ENCODE results near the gene KDSR. TPM values are rescaled to one million over a fixed set of nuclear protein-coding genes. Genes with fewer than 3 reads are reported as not detected.
"Not testable (repeated sequence)": the region's sequence is repeated elsewhere in the genome, so short reads cannot be mapped to it uniquely, and the experiment has no call there.

The KDSR gene
- polyA plus RNA-seq, 1 donor, result 22.7 TPM

DNA sequence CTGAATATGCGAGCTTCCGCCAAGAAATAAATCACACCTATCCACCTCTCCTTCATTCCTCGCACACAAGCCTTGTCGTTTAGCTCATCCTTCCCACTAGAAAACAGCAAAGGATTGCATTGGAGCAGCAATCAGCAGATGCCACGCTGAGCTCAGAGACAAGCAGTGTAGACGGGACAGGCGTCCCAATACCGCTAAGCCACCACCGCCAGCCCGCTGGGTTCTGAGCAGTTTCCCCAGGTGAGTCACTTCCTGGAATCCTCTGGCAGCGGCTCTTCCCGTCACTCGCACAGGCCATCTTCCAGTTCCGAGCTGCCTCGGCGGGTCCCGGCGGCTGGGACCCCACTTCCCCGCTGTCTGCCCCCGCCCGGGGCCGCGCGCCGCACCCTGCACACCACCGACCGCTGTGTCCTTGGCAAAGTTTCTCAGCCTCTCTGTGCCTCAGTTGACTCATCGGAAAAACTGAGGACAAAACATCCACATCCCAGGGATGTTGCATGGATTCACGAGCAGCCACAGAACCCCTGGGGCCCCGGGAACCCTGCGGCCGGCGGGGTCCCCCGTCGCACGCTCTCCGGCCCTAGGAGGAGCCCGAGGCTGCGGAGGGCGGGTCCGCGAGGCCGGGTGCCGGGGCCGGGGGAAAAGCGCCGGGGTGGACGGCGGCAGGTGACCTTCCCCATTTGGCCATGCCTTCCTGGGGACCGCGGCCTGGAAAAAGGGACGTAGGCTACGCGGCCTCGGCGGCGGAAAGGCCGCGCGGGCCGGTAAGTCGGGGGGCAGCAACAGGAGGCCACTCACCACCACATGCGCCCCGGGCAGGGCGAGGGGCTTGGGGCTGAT is 573 bp downstream of the KDSR start:
- DNase-seq (ENCODE audit: low read depth), result no peak

- no peak for DNase-seq (ENCODE audit: low read depth)
These were observed 1.2 kb downstream of the KDSR start for GRCh38 chr18:63365876-63366212.

GRCh38 chr18:63363951-63364350 is 3.1 kb downstream of the KDSR start:
- no peak for DNase-seq (ENCODE audit: low read depth)

DNA sequence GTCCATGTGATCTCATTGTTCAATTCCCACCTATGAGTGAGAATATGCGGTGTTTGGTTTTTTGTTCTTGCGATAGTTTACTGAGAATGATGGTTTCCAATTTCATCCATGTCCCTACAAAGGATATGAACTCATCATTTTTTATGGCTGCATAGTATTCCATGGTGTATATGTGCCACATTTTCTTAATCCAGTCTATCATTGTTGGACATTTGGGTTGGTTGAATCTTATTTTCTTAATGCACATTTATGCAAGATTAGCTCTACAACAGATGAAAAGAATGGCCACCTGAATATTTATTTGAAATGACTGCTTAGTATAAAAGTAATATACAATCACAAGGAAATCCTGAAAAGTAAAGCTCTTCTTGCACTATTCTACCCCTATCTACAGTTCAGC is 3.6 kb downstream of the KDSR start:
- not testable (repeated sequence) for DNase-seq (ENCODE audit: low read depth)

DNA sequence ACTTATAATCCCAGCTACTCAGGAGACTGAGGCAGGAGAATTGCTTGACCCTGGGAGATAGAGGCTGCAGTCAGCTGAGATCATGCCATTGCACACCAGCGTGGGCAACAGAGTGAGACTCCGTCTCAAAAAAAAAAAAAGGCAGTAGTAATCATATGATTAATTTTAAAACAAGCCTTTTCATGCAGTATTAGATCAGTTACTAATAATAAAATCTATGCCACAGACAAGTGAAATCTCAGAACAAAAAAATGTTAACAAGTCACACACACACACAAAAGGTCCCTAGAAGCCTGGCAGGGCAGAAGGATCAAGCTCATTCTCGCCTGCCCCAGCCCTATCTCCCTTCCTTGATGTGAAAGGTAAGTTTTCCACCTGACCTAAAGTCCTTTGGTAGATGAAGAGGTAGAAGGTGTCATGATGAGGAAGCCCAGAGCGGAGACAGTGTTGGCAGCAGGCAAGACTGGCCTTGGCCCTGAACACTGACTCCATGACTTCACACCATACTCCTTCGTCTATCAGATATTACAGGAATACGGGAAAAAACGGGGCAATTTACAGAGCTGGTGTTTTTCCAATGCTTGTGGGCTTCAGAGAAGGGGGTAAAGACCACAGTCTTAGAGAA is 10.6 kb downstream of the KDSR start:
- DNase-seq (ENCODE audit: low read depth), result no peak

- no peak for DNase-seq (ENCODE audit: low read depth)
These were observed 16.8 kb downstream of the KDSR start for GRCh38 chr18:63350230-63350629.

- no peak for DNase-seq (ENCODE audit: low read depth)
These were observed 18.4 kb downstream of the KDSR start for GRCh38 chr18:63348508-63349136.

DNA sequence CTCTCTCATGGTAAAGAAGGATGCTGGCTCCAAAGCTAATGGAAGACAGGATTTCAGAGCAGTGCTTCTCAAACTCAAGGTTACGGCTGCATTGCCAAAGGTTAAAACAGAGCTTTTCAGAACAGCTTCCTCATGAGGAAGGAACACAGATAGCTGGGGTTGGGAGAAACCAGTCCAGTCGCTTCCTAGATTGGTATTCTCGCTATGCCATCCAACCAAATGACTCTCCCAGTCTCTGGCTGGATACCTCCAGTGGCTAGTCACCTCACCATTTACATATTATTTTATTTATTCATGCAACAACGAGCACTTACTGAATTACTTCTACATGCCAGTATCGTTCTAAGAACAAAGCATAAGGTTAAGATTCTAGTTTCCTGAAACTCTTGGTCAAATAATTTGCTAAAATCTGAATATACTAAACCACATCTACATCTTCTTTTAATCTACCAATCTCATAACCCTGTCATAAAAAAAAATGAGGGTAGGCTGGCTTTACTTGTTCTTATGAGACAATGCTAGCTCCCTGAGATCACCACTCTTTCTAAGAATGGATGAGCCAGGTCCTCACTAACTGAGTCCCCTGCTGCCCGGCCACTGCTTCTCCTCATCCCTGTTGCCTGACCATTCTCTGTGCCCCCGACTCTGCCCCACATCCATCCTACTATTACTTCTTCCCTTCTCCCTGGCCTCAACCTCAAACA is 20.4 kb downstream of the KDSR start:
- DNase-seq (ENCODE audit: low read depth), result no peak

DNA sequence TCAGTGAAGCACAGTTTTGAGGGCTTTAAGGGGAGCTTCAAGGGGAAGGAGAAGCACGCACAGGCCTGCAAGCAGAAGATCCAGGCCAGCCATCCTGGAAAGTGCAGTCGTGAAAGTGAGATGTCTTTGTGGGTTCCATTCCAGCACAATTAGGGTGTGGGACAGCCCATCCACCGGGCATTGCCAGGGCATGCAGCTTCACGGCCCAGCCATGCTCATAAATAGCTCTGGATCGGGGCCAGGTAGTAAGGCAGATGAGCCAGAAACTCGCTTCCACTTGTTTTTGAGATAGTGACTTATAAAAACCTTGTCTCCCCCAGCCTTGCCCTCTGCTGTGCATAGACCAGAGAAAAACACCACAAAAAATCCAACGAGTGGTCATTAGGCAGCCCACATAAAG is 21.0 kb downstream of the KDSR start:
- no peak for DNase-seq (ENCODE audit: low read depth)

DNA sequence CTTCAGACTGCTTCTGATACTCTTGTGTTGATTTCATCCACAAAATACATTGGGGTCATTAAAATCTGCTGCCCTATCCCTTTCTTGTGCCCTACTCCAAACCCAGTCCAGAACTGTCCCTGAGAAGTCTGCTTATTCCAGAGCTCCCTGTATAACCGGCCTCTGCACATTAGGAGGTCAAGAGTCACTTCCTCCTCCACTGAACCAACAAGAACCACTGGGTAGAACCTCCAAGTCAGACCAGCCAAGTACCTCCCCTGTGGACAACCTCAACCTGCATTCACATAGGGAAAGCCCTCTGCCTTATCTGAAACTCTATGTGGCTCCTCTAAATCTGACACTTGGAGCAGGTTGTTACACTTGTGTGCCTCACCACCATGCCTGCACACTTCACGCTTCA is 22.1 kb downstream of the KDSR start:
- no peak for DNase-seq (ENCODE audit: low read depth)

GRCh38 chr18:63344263-63344662 is 22.7 kb downstream of the KDSR start:
- no peak for DNase-seq (ENCODE audit: low read depth)

DNA sequence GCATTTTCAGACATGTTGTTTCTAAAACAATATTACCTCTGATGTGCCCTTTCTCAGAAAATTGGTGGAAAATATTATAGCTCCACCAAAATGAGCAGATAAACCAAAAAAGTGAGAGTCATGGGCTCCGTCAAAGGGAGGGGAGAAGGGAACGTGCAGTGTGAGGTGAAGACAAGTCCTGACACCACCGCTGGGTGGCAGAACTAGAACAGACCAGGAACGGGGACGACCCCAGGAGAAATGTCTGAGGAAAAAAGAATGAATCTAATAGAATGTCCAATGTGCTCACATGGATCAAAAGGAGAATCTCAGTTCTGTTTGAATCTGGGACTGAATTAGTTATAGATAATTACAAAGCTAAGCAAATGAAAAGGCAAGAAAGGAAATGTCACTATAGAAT is 24.8 kb downstream of the KDSR start:
- DNase-seq (ENCODE audit: low read depth), result no peak

DNA sequence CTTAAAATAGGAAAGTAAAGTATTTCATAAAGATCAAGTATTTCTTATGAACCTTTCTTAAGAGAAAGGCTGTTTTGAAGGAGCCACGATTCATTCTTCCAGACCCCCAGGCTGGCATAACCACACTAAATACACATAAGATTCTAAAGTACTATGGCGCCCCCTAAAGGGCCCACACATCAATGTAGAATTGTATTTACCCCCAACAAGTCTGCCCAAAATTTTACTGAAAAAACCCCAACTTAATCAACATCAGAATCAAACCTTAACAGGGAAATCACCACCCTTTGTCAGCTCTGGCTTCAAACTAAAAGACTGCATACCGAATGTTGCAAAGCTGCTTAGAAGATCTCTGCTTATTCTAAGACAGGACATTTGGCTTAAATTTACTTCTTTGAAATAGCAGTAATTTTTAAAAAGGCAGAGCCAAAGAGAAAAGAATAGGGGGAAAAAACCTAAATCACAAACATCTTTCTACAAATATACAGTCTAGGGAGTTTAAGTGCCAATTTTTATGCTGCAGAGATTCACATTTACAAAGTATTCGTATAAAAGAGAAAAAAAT is 27.0 kb downstream of the KDSR start:
- no peak for DNase-seq (ENCODE audit: low read depth)

DNA sequence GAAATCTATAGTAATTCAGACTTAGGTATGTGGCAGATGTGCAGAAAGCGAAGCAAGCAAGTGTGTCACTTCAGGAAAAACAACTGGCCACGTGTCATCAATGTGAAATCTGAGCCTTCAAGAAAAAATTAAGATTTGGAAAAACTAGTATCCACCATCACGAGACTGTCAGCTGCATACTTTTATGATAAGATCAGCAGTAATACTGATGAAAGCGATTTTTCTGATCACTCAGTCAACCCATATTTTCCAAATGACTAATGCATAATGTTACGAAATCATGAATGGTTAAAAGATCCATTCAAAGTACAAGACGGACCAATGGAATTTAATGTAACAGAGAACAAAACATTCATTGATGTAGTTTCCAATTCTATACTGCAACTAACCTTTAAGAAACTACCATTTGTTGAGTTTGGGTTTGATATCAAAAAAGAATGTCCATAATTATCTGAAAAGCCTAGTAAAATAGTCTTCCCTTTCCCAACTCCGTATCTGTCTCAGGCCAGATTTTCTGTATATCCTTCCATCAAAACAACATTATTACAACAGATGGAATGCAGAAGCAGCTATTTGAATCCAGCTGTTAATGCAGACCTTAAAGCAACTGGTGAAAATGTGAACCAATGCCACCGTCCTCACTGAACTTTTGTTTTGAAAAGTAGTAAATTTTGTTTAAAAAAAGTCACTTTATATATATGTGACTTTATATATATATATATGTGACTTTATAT is 30.5 kb downstream of the KDSR start:
- DNase-seq (ENCODE audit: low read depth), result no peak

- DNase-seq (ENCODE audit: low read depth), result no peak
These were observed 35.9 kb downstream of the KDSR start for GRCh38 chr18:63331105-63331504.

GRCh38 chr18:63329431-63330145 is 37.4 kb downstream of the KDSR start:
- no peak for DNase-seq (ENCODE audit: low read depth)

- DNase-seq (ENCODE audit: low read depth), result no peak
These were observed 41.0 kb downstream of the KDSR start for GRCh38 chr18:63326011-63326410.

DNA sequence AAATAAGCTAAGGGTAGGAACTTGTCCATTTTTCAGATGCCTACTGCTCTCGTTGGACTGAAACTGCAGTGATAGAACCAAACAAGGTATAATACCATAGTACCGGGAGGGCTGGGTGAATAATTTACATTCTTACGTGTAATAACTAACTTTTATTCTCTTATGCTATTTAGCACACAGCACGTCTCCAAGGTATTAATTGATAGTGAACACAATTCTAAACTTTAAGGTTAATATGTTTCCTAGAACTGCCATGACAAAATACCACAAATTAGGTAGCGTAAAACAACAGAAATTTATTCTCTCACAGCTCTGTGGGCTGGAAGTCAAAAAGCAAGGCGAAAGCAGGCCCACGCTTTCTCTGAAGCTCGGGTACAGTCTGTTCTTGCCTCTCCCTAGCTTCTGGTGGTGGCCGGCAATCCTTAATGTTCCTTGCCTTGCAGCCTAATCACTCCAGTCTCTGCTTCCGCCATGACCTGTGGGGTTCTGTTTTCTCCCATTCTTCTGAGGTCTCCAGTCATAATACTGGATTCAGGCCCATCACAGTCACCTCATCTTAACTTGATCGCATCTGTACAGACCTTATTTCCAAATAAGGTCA is 41.8 kb downstream of the KDSR start:
- DNase-seq (ENCODE audit: low read depth), result no peak

DNA sequence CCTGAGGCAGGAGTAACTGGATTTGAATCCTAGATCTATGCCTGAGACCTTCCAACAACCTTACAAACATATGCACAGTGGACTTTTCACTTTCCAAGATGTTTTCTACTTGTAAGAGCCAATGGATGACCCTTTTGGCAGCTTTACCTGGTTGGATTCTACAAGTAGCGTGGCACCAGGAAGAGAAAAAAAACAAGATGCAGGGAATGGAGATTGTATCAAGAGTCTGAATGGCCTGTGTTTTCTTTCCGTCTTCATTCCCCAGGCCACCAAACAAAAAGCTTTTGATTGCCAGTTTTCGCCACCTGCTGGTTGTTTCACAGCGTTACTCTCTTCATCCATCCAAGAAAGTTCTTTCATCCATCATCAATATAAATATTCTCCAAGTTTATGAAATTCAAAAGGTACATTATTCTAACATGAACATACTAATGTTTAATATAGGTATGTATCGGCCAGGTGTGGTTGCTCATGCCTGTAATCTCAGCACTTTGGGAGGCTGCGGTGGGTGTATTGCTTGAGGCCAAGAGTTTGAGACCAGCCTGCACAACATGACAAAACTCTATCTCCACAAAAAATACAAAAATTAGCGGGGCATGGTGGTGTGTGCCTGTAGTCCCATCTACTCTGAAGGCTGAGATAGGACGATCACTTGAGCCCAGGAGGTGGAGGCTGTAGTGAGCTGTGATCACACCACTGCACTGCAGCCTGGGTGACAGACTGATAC is 43.9 kb downstream of the KDSR start:
- peak; percentile 71 for DNase-seq (ENCODE audit: low read depth)

DNA sequence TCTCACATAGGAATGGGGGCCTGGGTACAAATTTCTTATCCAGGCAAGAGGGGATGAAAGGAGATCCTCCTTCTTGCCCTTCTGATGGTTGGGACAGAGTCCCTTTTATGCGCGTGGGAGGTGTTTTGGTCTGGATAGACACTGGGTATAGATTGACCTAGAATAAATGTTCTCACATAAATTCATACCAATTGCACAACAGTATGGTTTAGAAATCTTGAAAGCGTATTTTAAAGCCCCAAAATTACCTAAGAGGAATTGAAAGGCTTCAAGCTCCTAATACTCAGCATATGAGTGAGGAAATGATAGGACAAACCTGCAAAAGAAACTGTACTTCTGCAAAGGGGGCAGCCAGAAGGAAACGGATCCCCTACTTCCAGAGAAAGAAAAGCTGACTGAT is 44.8 kb downstream of the KDSR start:
- no peak for DNase-seq (ENCODE audit: low read depth)
